Activated CD4-positive, alpha-beta T cell treated with anti-CD3 and anti-CD28 coated beads for 36 hours (primary cell): ENCODE measurements around the gene RPGRIP1. TPM values are rescaled to one million over a fixed set of nuclear protein-coding genes. Genes with fewer than 3 reads are reported as not detected.

Source experiments
- ATAC-seq: fragments of 200-7000 bp; cut with Tn5 transposase; one replicate; pipeline ENCODE4 v1.10.0; 2021; ENCODE audit warnings: mild to moderate bottlenecking, moderate library complexity
- CTCF ChIA-PET: fragments of 350-600 bp; sonication (Branson Sonifier 250); formaldehyde crosslinking; loops from one replicate; lab custom pipeline; 2021; ENCODE audit warnings: antibody characterized with exemption; lab: Charles Lee
- POLR2A ChIA-PET: fragments of 350-600 bp; sonication (Branson Sonifier 250); formaldehyde crosslinking; loops from one replicate; lab custom pipeline; 2021; ENCODE audit warnings: antibody characterized with exemption, inconsistent platforms; lab: Charles Lee
- DNase-seq: peaks from one replicate; pipeline ENCODE4 v3.0.0-alpha.2; 2020
- H3K27ac Mint-ChIP-seq: one replicate; pipeline ENCODE4 v1.8.0; 2021; ENCODE audit warnings: mixed read lengths
- H3K27me3 Mint-ChIP-seq: one replicate; pipeline ENCODE4 v1.8.0; 2021; ENCODE audit warnings: mixed read lengths
- H3K36me3 Mint-ChIP-seq: one replicate; pipeline ENCODE4 v1.8.0; 2021; ENCODE audit warnings: low read depth, mixed read lengths
- H3K4me1 Mint-ChIP-seq: one replicate; pipeline ENCODE4 v1.8.0; 2021; ENCODE audit warnings: mixed read lengths
- H3K4me3 Mint-ChIP-seq: one replicate; pipeline ENCODE4 v1.8.0; 2021; ENCODE audit warnings: mild to moderate bottlenecking, moderate library complexity, mixed read lengths
- H3K9me3 Mint-ChIP-seq: one replicate; pipeline ENCODE4 v1.8.0; 2021; ENCODE audit warnings: low read depth, mixed read lengths
- intact Hi-C, 2 experiments: fragments of 100-400 bp; cut with DNase I in 1 of 2; cut with micrococcal nuclease in 1 of 2; formaldehyde crosslinking; loops; one replicate each; pipeline versions ENCODE4 v1.14.2 to v1.15.1; 2022 to 2024; cut with DNase I, micrococcal nuclease
- total RNA-seq, 2 experiments: library from RNA; stranded (reverse); gene quantifications; one replicate each; pipeline ENCODE4 v1.2.3, GENCODE V29; 2021

The RPGRIP1 gene
- total RNA-seq: under 1 TPM; 0.14 to 0.21 TPM

DNA sequence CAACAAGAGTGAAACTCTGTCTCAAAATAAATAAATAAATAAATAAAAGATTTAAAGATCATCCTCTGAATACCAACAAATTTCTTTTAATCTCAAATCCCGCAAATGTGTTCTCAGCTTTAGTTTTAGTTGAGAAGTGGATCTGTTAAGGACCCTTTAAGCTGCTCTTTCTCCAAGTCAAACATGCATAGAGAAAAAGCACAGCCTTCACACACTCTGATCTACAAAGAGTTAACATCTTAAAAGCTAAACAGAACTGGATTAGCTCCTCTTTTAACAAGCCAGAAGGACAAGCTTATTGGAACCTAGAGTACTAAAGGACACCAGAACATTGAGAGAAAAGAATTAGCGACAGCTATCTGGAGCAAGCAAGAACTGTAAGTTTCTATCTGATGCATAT, at the start of gene RPGRIP1:
Gene RPGRIP1, plus strand, starts transcription at position 301 of the 400 bp plus-strand sequence. CDS start 7,894 bp downstream, outside the sequence.
- intact Hi-C loops: no loop called here
- CTCF ChIA-PET: no interaction called here

GRCh38 chr14:21231020-21231652, 48.7 kb upstream of the RPGRIP1 start:
- no peaks in the 10 kb centered on the region for H3K9me3 Mint-ChIP-seq
- peak; percentile 44 for ATAC-seq
- H3K27ac Mint-ChIP-seq: peak overlapping the region; percentile 81
- intact Hi-C loops: loop anchor here (2.0 to 10.0 kb wide), 4 partner anchors 14 to 154 kb away; partner anchors contain the start of genes HNRNPC (in 1 of the 2) and SUPT16H (in 1 of the 2)
- peak overlapping the region; percentile 23 for H3K4me3 Mint-ChIP-seq
- peak; percentile 43 for DNase-seq
- ChIA-PET CTCF (interaction anchor here (0.6 to 3.0 kb wide), 4 partner anchors 9 to 69 kb away, joined by 3 to 19 read pairs (median 4); no protein-coding TSS in a partner anchor), POLR2A (interaction anchor here (0.6 to 1.3 kb wide), 3 partner anchors 16 to 34 kb away, joined by 3 to 5 read pairs (median 4); no protein-coding TSS in a partner anchor)
- H3K36me3 Mint-ChIP-seq: peaks cover 79% of the 10 kb centered on the region
- H3K27me3 Mint-ChIP-seq: no peaks in the 10 kb centered on the region
- H3K4me1 Mint-ChIP-seq: peaks cover 78% of the 10 kb centered on the region

More for the DNA sequence above, at the start of gene RPGRIP1:
- Mint-ChIP-seq H3K27me3 (no peaks in the 10 kb centered on the region), H3K27ac (no peak within 1 kb of the TSS), H3K9me3 (no peaks in the 10 kb centered on the region), H3K4me3 (no peak within 1 kb of the TSS), H3K36me3 (no peaks in the 10 kb centered on the region), H3K4me1 (peaks cover 3% of the 10 kb centered on the region)
- POLR2A ChIA-PET: no interaction called here
- ATAC-seq: no peak
- DNase-seq: no peak

- DNase-seq (peak; percentile 32), ATAC-seq (peak; percentile 28)
- peaks cover 78% of the 10 kb centered on the region for H3K36me3 Mint-ChIP-seq
- ChIA-PET CTCF (interaction anchor here (0.6 to 1.0 kb wide), 3 partner anchors 14 to 186 kb away, joined by 3 to 4 read pairs (median 4); no protein-coding TSS in a partner anchor), POLR2A (no interaction called here)
- intact Hi-C loops: loop anchor here (5.0 to 10.0 kb wide), 3 partner anchors 34 to 151 kb away; partner anchors contain the start of genes HNRNPC (in 1 of the 2) and SUPT16H (in 1 of the 2)
- H3K27ac Mint-ChIP-seq: peak overlapping the region; percentile 91
- H3K4me1 Mint-ChIP-seq: peaks cover 87% of the 10 kb centered on the region
- no peaks in the 10 kb centered on the region for H3K9me3 Mint-ChIP-seq
- H3K27me3 Mint-ChIP-seq: no peaks in the 10 kb centered on the region
- H3K4me3 Mint-ChIP-seq: peak overlapping the region; percentile 32
Observed at GRCh38 chr14:21233457-21234076, 46.3 kb upstream of the RPGRIP1 start.

DNA sequence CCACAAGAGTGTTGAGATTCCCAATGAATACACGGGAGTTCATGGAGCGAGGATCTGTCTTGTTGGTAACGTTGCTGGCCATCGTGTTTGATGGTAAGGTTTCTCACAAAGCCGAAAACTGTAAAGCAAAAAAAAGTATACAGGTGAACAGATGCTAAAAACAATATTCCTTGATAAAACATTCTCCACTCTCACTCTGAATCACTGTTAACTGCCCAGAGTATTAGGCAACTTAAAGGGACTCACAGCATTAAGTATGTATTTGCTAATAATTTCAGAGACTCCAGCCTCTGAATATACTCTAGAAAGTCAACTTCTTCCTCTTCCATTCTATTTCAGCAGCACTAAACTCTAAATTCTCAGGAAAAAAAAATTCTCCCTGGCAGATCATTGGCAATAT, 45.8 kb upstream of the RPGRIP1 start:
- no peaks in the 10 kb centered on the region for H3K27me3 Mint-ChIP-seq
- intact Hi-C loops: loop anchor here (5.0 to 10.0 kb wide), 3 partner anchors 33 to 151 kb away; partner anchors contain the start of genes HNRNPC (in 1 of the 2) and SUPT16H (in 1 of the 2)

DNA sequence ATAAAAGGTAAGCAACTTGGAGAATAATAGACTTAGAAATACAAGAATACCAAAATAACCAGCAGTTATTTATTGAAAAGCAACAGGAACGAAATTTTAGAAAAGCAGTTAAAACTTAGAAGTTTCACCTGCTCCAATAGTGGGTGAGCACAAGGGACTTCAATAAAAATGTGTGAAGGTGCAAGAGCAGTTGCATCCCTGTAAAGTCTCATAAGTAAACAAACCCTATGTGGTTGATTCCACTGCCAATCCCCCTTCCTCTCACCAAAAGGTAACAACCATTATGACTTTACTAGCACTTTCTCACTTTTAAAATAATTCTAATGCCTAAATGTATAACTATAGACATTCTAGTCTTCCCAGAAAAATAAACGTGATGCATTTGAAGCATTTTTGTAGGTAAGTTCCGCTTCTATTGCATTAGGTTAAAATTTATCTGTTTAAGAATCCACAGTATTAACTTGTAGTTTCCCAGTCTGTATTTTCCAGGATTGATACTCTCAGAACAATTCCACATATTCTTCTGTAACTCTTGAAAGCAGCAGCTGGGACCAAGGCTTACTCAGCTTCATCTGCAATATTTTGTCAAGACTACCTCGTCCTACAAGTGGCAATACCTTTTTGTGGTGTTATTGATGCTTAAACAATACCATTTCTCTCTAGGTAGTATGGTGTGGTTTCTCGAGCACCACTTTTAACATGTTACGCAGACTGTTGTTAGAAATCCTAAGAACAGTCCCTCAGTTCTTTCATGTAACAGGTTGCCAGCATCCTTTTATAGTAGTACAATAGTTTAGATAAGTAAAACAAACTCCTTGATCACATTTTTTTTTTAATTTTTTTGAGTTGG, 42.7 kb upstream of the RPGRIP1 start:
- H3K4me1 Mint-ChIP-seq: peaks cover 85% of the 10 kb centered on the region
- ChIA-PET POLR2A (interaction anchor here (0.5 kb wide), 1 partner anchor 21 kb away, joined by 3 read pairs; no protein-coding TSS in a partner anchor), CTCF (interaction anchor here (0.8 kb wide), 1 partner anchor 13 kb away, joined by 3 read pairs; no protein-coding TSS in a partner anchor)
- no peaks in the 10 kb centered on the region for H3K9me3 Mint-ChIP-seq
- no peak for DNase-seq
- H3K4me3 Mint-ChIP-seq: no peak overlapping the region
- peak overlapping the region; percentile 19 for H3K27ac Mint-ChIP-seq
- intact Hi-C loops: loop anchor here in 1 of 2 experiments (10.0 kb wide), 1 partner anchor 148 kb away; the partner anchor contains the start of gene SUPT16H
- ATAC-seq: no peak
- H3K27me3 Mint-ChIP-seq: no peaks in the 10 kb centered on the region
- peaks cover 79% of the 10 kb centered on the region for H3K36me3 Mint-ChIP-seq

More for the DNA sequence above, 45.8 kb upstream of the RPGRIP1 start:
- peak overlapping the region; percentile 91 for H3K27ac Mint-ChIP-seq
- no peak for ATAC-seq
- no peaks in the 10 kb centered on the region for H3K9me3 Mint-ChIP-seq
- H3K4me3 Mint-ChIP-seq: peak overlapping the region; percentile 32
- CTCF ChIA-PET: interaction anchor here (0.6 to 1.0 kb wide), 5 partner anchors 14 to 186 kb away, joined by 3 to 4 read pairs (median 3); no protein-coding TSS in a partner anchor
- DNase-seq: no peak
- H3K4me1 Mint-ChIP-seq: peaks cover 92% of the 10 kb centered on the region
- POLR2A ChIA-PET: no interaction called here
- H3K36me3 Mint-ChIP-seq: peaks cover 83% of the 10 kb centered on the region

- intact Hi-C loops: loop anchor here in 1 of 2 experiments (10.0 kb wide), 1 partner anchor 146 kb away; the partner anchor contains the start of gene SUPT16H
- ChIA-PET CTCF (interaction anchor here (0.6 to 2.9 kb wide), 5 partner anchors 8 to 19 kb away, joined by 3 to 19 read pairs (median 5); no protein-coding TSS in a partner anchor), POLR2A (interaction anchor here (0.6 kb wide), 2 partner anchors 16 to 22 kb away, joined by 4 to 5 read pairs; no protein-coding TSS in a partner anchor)
- Mint-ChIP-seq H3K36me3 (peaks cover 75% of the 10 kb centered on the region), H3K4me3 (no peak overlapping the region), H3K27ac (peak overlapping the region; percentile 2), H3K9me3 (no peaks in the 10 kb centered on the region), H3K27me3 (no peaks in the 10 kb centered on the region), H3K4me1 (peaks cover 84% of the 10 kb centered on the region)
- DNase-seq (no peak), ATAC-seq (no peak)
Observed at GRCh38 chr14:21238823-21239518, 40.9 kb upstream of the RPGRIP1 start.

DNA sequence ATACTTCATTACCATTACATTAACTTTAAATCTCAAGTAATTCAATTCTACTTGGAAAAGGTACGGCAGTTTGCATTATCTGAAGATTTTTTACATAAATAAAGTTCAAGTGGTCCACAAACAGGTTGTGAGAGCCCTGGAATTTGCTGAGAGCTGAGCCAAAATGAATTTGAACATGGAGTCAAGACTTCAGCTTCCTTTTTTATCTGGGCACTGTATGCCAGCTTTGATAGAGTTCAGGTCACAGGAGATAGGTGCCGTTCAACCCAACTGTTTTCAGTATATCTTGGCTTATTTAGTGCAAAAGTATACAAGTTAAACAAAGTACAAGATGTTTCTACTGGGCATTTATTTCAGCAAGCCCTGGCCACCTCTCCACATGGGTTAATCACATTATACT, 39.5 kb upstream of the RPGRIP1 start:
- Mint-ChIP-seq H3K36me3 (peaks cover 74% of the 10 kb centered on the region), H3K9me3 (no peaks in the 10 kb centered on the region), H3K27me3 (no peaks in the 10 kb centered on the region), H3K27ac (no peak overlapping the region), H3K4me3 (no peak overlapping the region), H3K4me1 (peaks cover 80% of the 10 kb centered on the region)
- DNase-seq: no peak
- ChIA-PET POLR2A (interaction anchor here (0.6 kb wide), 1 partner anchor 22 kb away, joined by 3 read pairs; no protein-coding TSS in a partner anchor), CTCF (interaction anchor here (0.5 to 2.9 kb wide), 11 partner anchors 9 to 289 kb away, joined by 3 to 19 read pairs (median 3); no protein-coding TSS in a partner anchor)
- intact Hi-C loops: loop anchor here (2.0 to 5.0 kb wide), 2 partner anchors 22 to 107 kb away; no protein-coding TSS in a partner anchor
- no peak for ATAC-seq

DNA sequence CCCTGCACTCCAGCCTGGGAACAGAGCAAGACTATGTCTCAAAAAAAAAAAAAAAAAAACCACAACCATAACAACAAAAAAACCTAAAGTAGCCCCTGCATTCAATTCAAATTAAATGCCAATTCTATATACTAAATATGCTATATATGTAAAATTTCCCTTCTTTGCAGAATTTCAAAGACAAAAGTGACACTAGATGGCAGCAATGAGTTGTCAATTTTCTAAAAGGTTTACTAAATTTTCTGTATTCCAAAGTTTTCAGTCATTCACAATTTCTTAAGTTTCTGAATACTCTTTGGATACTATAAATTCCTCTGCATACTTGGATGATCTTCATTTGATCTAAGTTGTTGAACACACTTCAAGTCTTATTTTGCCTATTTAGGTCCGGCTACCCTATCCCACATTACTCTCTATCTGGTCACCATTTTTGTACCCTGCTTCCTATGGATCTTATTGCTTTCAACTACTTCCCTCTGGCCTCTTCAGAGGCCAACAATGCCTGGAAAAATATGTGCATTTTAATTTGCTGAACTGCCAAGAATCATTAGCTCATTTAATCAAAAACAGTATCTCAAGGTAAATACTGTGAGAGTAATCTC, 38.6 kb upstream of the RPGRIP1 start:
- peak overlapping the region; percentile 75 for H3K27ac Mint-ChIP-seq
- no peak for DNase-seq
- H3K27me3 Mint-ChIP-seq: no peaks in the 10 kb centered on the region
- CTCF ChIA-PET: interaction anchor here (0.6 to 2.9 kb wide), 13 partner anchors 9 to 144 kb away, joined by 3 to 19 read pairs (median 4); no protein-coding TSS in a partner anchor
- no peaks in the 10 kb centered on the region for H3K9me3 Mint-ChIP-seq
- intact Hi-C loops: loop anchor here (2.0 to 5.0 kb wide), 2 partner anchors 21 to 106 kb away; no protein-coding TSS in a partner anchor
- peaks cover 77% of the 10 kb centered on the region for H3K4me1 Mint-ChIP-seq
- POLR2A ChIA-PET: interaction anchor here (0.6 kb wide), 1 partner anchor 15 kb away, joined by 4 read pairs; no protein-coding TSS in a partner anchor
- H3K36me3 Mint-ChIP-seq: peaks cover 77% of the 10 kb centered on the region
- no peak for ATAC-seq
- no peak overlapping the region for H3K4me3 Mint-ChIP-seq

DNA sequence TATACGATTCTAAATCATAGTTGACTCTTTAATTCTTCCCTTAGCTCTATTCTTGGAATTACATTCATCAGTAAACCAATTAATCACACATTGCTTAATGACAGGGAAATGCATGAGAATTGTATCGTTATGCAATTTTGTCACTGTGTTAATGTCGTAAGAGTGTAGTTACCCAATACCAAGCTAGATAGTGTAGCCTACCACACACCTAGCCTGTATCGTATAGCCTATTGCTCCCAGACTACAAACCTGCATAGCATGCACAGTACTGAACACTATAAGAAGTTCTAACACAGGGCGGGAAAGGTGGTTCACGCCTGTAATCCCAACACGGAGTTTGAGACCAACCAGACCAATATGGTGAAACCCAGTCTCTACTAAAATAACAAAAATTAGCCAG, 35.3 kb upstream of the RPGRIP1 start:
- no peak for ATAC-seq
- intact Hi-C loops: loop anchor here in 1 of 2 experiments (5.0 kb wide), 1 partner anchor 103 kb away; no protein-coding TSS in a partner anchor
- H3K27me3 Mint-ChIP-seq: no peaks in the 10 kb centered on the region
- H3K36me3 Mint-ChIP-seq: peaks cover 73% of the 10 kb centered on the region
- CTCF ChIA-PET: interaction anchor here (0.6 to 1.6 kb wide), 3 partner anchors 12 to 21 kb away, joined by 3 to 12 read pairs (median 4); no protein-coding TSS in a partner anchor
- H3K4me3 Mint-ChIP-seq: no peak overlapping the region
- H3K9me3 Mint-ChIP-seq: no peaks in the 10 kb centered on the region
- no peak overlapping the region for H3K27ac Mint-ChIP-seq
- DNase-seq: no peak
- H3K4me1 Mint-ChIP-seq: peaks cover 75% of the 10 kb centered on the region
- POLR2A ChIA-PET: interaction anchor here (0.6 to 0.7 kb wide), 2 partner anchors 134 to 229 kb away, joined by 3 read pairs; no protein-coding TSS in a partner anchor
